Activated CD4-positive, alpha-beta T cell treated with anti-CD3 and anti-CD28 coated beads, Interleukin-2, amount 50 U/mL, for 16 hours (primary cell): ENCODE data around the gene NAV1.
A peak's percentile ranks its signal among the peaks of the same experiment; 100 is the strongest.
"Not testable (repeated sequence)": the region's sequence is repeated elsewhere in the genome, so short reads cannot be mapped to it uniquely, and the experiment has no call there.

Experiments used
- DNase-seq: peaks from one replicate; pipeline ENCODE4 v3.0.0-alpha.2; 2020

The NAV1 gene

DNA sequence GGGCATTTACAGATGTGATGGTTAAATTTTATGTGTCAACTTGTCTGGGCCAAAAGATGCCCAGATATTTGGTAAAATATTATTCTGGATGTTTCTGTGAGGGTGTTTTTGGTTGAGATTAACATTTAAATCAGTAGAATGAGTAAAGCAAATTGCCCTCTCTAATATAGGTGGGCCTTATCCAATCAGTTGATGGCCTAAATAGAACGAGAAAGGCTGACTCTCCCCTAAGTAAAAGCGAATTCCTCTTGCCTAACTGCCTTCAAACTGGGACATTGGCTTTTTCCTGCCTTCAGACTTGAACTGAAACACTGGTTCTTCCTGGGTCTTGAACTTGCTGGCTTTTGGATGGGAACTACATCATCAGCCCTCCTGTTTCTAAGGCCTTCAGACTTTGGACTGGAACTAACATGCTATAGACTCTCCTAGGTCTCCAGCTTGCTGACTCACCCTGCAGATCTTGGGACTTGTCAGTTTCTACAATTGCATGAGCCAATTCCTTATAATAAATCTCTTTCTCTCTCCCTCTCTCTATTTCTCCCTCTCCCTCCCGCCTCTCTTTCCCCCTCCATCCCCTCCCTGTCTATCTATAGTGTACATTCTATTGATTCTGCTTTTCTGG is 10.2 kb upstream of the NAV1 start:
- no peak for DNase-seq

DNA sequence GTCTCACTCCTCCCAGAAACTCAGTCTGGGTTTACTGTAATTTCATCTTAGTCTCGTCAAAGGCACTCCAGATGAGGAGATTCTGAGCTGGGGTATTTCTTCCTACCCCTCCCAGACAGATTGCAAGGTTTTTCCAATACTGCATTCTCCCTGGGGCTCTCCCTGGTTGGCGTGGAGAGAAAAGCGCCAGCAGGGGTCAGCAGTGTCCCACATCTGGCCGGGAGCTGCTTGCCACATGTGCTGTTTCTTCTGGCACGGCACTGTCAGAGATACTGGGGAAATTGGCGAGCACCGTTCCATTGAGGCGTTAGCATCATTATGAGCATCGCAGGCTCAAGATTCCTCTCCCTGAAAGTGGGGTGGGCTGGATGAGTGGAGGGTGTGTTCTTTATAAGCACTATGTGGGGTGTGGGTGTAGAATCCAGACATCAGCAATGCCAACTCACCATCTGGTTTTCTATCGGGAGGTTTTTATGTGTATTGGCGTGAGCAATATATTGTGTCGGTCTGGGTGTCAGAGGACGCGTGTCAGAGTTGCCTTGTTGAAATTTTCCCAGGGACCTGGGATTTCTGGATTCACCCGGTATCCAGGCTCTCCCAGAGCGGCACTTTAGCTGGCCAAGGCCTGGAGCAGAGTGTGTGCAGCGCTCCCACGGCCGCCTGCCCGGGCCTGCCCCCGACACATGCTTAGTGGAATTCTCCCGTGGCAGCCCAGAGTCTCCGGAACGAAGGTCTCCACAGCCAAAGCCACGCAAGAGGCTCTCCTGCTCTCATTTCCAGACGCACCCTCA is 8.0 kb upstream of the NAV1 start:
- DNase-seq = peak; percentile 43

DNA sequence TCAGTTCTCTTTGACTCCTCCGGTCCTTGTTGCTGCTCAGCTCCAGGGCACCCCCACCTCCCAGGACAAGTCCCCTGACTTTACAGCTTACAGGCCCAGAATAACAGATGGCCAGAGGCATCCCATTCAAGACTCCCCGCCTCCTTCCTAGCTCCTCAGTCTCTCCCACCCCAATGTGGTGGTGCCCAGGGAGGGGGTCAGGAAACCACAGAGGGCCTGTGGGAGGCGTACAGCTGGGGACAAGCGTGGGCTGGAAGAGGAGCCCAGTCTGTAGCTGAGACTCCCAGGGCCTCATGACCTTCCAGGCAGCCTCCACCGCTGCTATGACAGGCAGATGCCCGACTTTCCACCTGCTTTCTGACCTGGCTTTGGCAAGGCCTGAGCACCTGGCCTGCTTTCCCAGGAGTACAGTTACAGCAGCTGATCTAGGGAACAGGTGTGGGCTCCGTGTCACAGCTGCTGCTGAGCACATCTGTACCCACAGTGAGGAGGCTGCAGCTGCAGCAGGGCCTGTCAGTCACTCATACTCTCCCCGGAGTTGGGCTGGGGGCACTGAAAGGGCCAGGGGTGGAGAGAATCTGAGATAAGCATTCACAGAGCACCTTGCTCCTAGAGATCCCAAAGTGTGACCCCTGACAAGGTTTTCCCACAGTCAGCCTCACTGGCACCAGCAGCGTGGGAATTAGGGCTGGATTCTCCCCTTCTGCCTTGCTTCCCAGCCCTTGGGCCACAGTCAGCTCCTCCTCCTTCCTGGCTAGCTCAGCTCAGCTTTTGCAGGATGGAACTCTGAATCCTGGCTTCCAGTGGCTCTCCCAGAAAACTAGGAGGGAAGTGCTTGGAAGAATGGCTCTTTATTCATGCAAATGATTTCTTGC is 7.1 kb upstream of the NAV1 start:
- DNase-seq = no peak

DNA sequence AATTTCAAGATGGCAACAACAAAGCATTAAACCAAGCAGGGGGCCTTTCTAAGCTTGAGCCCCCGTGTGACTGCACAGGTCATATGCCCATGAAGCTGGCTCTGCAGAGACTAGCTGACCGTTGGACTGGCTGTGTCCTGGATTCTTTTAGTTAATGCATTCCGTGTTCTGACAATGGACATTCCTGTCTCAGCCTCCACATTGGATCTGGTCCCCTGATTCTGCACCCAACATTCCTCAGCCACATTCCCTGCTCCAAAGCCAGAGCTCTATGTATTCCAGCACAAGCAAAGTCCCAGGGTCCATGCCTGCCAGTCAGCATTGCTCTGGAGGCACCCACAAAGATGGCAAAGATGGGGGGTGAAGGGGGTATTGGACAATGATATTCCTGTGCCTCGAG is 5.1 kb upstream of the NAV1 start:
- DNase-seq = no peak

DNA sequence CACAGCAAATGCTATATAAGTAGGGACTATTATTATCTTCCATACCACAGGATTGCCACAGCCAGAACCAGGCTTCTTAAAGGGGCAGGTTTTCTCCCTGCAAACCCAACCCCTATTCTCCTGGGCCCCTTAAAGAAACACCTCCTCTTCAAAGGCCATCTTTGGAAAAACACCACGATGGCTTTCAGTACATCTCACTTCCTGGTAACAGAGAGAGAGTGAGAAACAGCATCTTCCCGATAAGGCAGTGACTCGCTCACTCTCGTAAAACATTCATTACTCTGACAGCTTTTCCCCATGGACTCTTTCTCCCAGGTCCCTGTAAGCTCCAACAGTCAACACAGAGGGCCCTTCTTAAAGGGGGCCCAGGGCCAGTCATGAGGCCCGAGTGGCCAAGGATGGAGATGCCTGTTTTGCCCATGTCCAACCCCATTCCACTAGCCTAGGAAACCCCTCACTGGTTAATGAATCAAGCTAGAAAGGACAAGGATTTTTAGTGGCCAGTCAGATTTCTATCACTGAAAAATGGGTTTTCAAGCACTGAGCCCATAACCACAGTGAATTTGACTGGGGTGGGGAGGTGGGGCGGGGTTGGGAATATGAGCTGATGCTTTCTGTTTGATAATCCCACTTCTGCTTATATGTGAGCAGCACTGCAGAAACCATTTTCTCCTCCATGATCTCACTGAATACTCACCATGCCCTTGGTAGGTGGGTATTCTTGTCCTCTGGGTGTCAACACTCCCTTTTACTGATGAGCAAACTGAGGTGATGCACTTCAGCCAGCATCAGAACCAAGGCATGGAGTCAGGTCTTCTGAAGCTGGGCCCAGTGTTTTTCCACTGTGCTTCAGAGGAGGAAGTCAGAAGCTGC is 3.6 kb upstream of the NAV1 start:
- no peak for DNase-seq

DNA sequence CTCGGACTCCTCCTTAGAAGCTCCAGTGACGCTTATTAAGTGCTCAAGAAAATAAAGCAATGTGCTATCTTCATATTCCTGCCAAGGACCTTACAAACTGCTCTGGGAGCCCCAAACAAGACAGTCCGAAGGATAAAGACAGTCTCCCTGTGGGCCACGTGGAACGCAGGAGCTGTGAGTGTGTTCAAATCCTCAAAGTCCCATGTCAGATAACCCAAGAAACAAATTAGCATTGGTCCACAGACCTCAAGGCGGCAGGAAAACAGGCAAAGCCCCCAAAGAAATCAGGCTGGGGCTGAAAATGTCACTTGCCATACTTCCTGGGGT is 3.0 kb upstream of the NAV1 start:
- no peak for DNase-seq

DNA sequence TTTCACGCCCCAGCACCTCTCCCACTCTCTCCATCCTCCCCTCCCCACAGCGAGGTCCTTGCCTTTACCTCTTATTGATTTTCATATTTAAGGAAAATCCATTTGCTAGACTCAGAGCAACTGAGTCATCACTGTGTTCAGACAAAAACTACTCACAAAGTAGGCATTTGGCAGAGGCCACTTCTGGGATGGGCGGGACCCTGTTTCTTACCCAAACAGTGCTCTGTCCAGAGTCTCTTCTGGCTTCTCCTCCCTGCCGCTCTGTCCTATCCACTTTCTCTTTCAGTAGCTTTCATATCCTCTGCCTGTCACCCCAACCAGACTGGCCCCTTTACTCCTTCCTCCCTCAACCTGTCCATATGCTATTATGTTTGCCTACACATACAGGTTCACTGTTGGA is 2.4 kb upstream of the NAV1 start:
- DNase-seq = no peak

DNA sequence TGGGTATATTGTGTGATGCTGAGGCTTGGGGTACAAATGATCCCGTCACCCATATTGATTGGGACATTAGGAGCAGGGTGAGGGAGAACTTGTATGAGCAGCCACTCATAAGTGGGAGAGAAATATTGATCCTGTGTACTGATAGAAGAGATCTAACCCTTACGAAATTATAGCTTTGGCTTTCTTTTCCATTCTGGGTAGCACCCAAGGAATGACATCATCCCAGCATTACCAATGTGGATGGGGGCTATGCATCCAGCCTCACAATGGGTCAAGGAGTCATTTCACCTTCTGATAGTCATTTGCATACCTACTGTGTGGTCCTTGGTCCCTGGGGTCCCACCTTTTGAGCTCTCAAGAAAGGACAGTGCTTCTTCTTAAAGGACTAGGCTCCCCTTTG is 1.9 kb upstream of the NAV1 start:
- no peak for DNase-seq

DNA sequence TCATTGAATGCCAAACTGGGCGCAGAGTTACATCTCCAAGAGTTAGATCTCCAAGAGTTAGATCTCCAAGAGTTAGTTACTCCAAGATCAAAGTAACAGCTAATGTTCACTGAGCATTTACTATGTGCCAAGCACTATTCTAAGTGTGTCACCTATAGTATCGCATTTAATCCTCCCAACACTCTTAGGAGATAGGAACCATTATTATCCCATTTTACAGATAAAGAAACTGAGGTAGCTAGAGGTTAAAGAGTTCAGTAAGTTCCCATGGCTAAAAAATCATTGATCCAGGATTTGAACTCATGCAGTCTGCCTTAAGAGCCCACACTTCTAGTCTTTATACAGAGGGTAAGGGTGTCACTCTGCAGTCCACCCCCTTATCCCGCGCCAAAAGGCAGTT is 1.5 kb upstream of the NAV1 start:
- DNase-seq = no peak

DNA sequence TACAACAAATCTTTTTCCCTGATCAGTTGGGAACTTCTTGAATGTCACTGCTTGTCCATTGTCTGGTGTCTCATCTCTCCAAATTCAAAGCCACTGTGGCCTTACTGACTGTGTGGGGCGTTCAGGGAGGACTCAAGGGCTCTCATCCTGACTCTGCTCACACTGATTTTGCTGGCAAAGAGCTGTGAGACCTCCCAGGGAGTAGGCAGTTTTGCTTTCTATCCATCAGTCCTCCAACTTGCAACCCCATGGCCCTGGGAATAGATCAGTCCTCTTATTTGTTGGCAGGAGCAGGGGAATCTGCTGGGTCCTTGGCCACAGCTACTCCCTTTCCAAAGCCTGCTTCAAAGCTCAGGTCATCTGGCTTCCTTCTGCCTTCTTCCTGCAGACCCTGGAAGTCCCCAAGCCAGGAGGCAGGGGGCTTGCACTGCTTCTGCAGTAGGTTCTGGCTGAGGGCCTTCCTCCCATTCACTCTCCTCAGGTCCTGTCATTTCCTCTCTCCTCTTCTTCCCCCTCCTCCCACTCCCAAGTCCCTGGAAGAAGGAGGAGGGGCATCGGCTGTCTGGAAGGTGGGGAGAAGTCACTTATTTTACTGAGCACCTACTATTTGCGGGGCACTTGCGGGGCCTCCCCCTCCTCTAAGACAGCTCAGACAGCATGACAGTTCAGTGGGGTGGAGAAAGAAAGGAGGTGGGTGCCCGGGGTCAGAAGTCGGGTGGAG is 876 bp upstream of the NAV1 start:
- DNase-seq = no peak

DNA sequence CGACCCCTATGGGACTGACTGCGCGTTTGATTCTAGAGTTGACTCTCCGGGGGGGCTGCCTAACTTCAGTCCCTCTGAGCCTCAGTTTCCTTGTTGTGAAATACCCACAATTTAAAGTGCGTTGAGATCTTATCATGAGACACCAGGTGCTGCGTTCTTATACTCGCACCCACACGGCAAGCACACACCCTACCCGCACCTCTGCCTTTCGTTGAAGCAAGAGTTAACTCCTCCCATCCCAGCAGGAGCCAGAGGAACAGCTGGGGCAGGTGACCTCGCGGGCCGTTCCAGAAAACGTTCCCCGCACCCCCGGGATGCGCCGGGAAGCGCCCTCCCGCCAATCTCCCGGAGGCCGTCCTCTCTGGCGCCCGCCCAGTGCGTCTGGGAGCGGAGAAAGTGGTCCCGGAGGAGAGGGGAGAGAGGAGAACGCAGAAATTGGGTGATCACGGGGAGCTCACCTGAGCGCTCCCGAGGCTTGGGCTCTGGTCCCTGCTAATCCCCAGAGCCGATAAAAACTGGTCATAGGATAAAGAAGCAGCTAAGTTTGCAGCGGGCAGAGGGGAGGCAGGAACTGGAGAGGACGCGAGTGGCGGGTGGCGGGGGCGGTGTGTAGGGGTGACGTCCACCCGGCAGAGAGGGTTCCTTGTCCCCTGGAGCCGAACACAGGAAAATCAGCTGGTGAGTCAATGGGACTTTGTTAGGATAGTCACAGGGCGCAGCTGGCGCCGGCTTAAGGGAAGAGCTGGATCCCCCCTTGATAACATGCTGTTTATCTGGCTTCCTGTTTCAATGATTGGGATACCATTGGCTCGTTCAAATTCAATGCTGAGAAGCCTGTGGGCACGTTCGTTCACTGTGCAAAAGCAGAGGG is 869 bp downstream of the NAV1 start:
- DNase-seq = no peak

DNA sequence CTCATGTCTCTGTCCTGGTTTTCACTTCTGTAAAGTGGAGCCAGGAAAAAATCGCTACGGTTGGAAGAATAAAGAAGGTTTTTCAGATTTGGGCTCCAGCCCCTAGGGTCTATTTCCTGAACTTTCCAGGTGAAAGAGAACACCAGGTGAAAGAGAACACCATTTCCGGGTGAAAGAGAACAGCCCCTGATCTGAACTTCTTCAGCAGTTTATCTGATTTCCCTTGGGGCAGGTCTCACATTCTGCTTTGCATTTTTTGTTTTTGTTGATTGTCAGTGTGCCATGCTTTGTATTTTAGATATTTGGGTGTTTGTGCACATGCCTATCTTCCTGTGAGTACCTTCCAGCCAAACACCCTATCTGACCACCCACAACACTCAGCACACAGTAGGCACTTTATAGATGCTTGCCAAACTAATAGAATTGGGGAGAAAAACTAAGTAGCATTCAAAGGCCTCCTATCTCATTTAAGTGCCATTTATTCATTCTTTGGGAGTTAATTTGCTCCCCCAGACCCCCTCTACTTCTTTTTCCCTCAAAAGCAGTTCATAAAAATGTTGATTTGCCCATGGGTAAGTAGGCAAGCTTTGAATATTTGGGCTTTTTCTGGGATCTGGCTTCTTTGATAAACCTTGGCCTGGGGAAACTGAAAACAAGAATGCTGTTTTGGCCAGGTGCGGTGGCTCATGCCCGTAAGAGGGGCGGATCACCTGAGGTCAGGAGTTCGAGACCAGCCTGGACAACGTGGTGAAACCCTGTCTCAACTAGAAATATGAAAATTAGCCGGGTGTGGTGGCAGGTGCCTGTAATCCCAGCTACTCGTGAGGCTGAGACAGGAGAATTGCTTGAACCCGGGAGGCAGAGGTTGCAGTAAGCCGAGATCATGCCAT is 2.2 kb downstream of the NAV1 start:
- no peak for DNase-seq

DNA sequence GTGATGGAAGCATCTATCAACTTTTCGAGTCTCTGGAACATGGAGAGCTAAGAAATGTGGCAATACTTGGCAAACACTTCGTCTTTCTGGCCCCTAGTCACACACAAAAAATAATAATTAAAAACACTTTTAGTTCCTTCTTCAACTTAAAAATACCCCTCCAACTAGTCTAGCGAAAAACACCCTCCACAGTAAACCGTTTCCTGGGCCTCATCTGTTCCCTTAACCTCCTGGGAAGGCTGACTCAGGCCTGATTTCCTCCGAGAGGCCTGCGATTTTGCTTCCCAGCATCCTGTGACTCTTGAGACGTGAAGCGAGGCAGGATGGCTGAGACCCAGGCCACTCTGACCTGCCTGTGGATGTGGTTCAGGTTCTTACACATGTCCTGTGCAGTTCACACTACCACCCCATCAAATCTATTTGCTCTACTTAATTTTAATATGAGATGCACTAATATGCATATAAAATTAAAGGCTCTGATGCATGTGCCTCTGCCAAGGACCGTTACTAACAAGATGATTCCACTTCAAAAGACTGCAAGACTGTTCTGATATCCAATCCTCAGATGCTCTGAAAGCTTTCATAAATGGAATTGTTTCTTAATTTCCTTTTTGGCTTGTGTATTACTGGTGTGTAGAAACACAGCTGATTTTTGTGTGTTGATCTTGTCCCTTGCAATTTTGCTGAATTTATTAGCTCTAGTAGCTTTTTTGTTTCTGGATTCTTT is 3.5 kb downstream of the NAV1 start:
- DNase-seq = no peak

DNA sequence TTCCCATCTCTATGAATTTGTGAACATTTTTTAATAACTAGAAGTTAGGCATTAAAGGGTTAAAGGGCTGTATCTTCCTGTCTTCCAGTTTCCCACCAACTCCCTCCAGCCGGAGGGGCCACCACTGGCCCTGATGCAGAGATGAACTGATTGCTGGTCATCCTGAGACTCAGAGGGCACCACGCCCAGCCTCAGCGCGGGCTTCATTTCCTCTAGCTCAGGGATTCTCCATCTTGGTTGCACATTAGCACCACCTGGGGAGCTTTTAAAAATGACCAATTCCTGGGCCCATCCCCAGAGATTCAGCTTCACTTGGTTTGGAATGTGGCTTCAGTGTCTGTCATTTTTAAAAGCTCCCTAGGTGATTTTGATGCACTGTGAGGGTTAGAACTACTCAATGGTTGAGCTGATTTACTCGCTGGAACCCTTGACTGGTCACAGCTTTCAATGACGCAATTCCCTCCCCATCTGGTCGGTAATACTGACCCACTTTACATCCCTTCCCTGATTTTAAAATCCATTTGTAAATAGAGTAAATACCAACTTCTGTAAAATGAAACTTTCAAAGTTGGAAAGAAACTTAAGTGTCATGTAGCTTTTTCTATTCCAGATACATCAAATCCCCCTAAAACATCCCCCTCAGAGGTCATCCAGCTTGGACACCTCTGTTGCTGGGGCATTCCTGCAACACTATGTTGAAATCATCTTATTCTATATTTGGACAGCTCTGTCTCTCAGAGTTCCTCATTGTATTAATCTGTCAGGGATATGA is 5.1 kb downstream of the NAV1 start:
- DNase-seq = no peak

DNA sequence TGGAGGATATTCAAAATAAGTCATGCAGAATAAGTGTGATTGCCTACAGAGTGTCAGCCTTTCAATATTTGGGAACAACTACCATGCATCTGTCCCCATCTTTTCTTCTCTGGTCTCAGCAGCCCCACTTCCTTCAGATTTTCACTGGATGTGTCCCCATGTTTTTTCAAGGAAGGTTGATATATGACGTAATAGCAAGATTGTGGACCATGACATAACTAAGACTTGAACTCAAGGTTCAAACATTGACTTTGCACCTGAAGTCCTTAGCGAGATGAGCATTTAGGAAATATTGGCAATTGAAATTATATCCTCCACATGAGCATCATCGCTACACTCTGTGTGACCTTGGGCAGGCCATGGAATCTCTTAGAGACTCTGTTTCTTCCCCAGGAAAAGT is 5.8 kb downstream of the NAV1 start:
- no peak for DNase-seq

DNA sequence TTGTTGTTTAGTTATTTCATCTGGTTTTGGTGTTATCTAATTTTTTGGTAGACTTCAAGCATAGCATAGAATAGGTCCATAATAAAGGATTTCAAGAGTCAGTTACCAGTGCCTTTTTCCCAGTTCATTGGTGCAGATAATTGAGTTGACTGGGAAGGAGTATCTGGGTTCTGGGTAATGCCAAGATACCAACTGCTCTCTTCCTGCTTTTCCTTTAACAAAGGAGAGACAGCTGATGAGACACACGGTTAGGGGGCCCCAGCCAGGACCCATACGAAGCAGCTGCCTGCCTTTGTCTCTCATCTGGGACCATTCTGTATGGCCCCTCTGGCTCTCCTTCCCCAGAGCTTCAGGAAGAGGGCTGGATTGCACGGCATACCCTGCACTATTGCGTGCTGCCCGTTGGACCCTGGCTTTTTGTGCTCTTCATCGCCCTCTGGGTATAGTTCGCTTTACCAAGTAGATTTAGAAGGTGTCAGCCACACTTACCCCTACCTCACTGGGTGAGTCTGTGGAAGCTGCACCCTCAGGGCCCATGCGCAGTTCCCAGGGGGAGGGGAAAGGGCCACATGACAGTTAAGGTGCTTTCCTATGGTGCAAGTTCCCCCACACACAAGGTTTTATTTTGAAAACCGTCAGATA is 7.0 kb downstream of the NAV1 start:
- no peak for DNase-seq

DNA sequence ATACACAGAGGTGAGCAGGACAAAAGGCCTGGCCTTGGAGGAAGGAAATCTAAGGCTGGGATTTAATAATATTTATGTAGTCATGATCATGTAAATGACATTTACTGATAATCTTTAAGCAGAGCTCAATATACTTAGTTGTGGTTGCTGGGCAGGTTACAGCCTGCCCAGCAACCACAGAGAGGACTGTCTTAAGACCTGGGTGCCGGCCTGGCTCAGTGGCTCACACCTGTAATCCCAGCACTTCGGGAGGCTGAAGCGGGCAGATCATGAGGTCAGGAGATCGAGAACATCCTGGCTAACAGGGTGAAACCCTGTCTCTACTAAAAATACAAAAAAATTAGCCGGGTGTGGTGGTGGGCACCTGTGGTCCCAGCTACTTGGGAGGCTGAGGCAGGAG is 10.6 kb downstream of the NAV1 start:
- DNase-seq = not testable (repeated sequence)

DNA sequence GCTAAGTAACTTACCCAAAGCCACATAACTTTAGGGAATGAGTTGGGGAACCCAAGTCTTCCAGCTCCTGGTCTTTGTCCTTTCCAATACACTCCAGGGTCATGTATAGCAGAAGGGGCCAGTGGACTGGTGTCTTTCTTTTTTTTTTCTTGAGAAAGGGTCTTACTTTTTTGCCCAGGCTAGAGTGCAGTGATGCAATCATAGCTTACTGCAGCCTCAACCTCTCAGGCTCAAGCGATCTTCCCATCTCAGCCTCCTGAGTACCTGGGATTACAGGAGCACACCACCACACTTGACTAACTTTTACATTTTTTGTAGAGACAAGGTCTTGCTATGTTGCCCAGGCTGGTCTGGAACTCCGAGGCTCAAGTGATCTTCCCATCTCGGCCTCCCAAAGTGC is 12.2 kb downstream of the NAV1 start:
- DNase-seq = no peak
